KMS-11 (cell line): Measurements from ENCODE around the gene PCK2.

ENCODE experiments used
- H2AFZ ChIP-seq: fragments of 200-600 bp; sonication (generic); 2 replicates; pipeline ENCODE4 v1.6.1; 2016; ENCODE audit warnings: antibody characterized with exemption, mixed run types, low read depth
- H3K27ac ChIP-seq: fragments of 200-600 bp; sonication (generic); 2 replicates; pipeline ENCODE4 v1.6.1; 2016; ENCODE audit warnings: mild to moderate bottlenecking, mixed run types
- H3K27me3 ChIP-seq: fragments of 200-600 bp; sonication (generic); 2 replicates; pipeline ENCODE4 v1.6.1; 2017; ENCODE audit warnings: mild to moderate bottlenecking, low read depth, mixed run types, moderate library complexity; ENCODE audit not compliant: insufficient read depth
- H3K36me3 ChIP-seq: fragments of 200-600 bp; sonication (generic); 2 replicates; pipeline ENCODE4 v1.6.1; 2017; ENCODE audit warnings: mild to moderate bottlenecking, mixed run types; ENCODE audit not compliant: insufficient read depth
- H3K4me1 ChIP-seq: fragments of 200-600 bp; sonication (generic); 2 replicates; pipeline ENCODE4 v1.6.1; 2016; ENCODE audit warnings: mild to moderate bottlenecking, low read depth, mixed run types; ENCODE audit not compliant: poor library complexity, severe bottlenecking
- H3K4me2 ChIP-seq: fragments of 200-600 bp; sonication (generic); 2 replicates; pipeline ENCODE4 v1.7.0; 2016; ENCODE audit warnings: mild to moderate bottlenecking, mixed run types
- H3K4me3 ChIP-seq: fragments of 200-600 bp; sonication (generic); IDR thresholded peaks from 2 replicates; pipeline ENCODE4 v1.6.1; 2017; ENCODE audit warnings: low read depth, low read length, mixed read lengths; ENCODE audit not compliant: insufficient read depth
- H3K79me2 ChIP-seq: fragments of 200-600 bp; sonication (generic); 2 replicates; pipeline ENCODE4 v1.6.1; 2016; ENCODE audit warnings: low read depth, mixed run types; ENCODE audit not compliant: insufficient read depth
- H3K9ac ChIP-seq: fragments of 200-600 bp; sonication (generic); 2 replicates; pipeline ENCODE4 v1.6.1; 2016; ENCODE audit warnings: mild to moderate bottlenecking, mixed run types
- H4K20me1 ChIP-seq: fragments of 200-600 bp; sonication (generic); 2 replicates; pipeline ENCODE4 v1.6.1; 2016; ENCODE audit warnings: mild to moderate bottlenecking, mixed run types; ENCODE audit not compliant: insufficient read depth
- CTCF ChIP-seq: fragments of 200-600 bp; sonication (generic); conservative IDR thresholded peaks from 2 replicates; pipeline ENCODE4 v1.6.1; 2017; ENCODE audit warnings: low read depth, mild to moderate bottlenecking, antibody characterized with exemption, low read length, moderate library complexity, mixed read lengths

Gene PCK2

GRCh38 chr14:24092110-24092504 is 2.0 kb upstream of the PCK2 start:
- Histone ChIP-seq H3K9ac (no peak overlapping the region), H3K4me1 (peaks cover 19% of the 10 kb centered on the region), H3K36me3 (no peaks in the 10 kb centered on the region), H4K20me1 (no peaks in the 10 kb centered on the region), H3K27me3 (no peaks in the 10 kb centered on the region), H3K4me3 (no peak overlapping the region), H3K4me2 (no peak overlapping the region), H3K79me2 (peaks cover 8% of the 10 kb centered on the region; the same call in 1 of the 2 replicates), H3K27ac (no peak overlapping the region), H2AFZ (no peak overlapping the region)
- TF ChIP-seq CTCF, result no peak

- peaks cover 8% of the 10 kb centered on the region; the same call in 1 of the 2 replicates for H3K79me2 ChIP-seq
- peaks cover 19% of the 10 kb centered on the region for H3K4me1 ChIP-seq
- H3K27me3 ChIP-seq, result no peaks in the 10 kb centered on the region
- H3K27ac ChIP-seq, result no peak overlapping the region
- no peak overlapping the region for H3K4me2 ChIP-seq
- no peaks in the 10 kb centered on the region for H4K20me1 ChIP-seq
- no peaks in the 10 kb centered on the region for H3K36me3 ChIP-seq
- H3K4me3 ChIP-seq, result no peak overlapping the region
- TF ChIP-seq CTCF, result no peak
- no peak overlapping the region for H2AFZ ChIP-seq
- H3K9ac ChIP-seq, result no peak overlapping the region
Measured at GRCh38 chr14:24092505-24093206, 1.5 kb upstream of the PCK2 start.

DNA sequence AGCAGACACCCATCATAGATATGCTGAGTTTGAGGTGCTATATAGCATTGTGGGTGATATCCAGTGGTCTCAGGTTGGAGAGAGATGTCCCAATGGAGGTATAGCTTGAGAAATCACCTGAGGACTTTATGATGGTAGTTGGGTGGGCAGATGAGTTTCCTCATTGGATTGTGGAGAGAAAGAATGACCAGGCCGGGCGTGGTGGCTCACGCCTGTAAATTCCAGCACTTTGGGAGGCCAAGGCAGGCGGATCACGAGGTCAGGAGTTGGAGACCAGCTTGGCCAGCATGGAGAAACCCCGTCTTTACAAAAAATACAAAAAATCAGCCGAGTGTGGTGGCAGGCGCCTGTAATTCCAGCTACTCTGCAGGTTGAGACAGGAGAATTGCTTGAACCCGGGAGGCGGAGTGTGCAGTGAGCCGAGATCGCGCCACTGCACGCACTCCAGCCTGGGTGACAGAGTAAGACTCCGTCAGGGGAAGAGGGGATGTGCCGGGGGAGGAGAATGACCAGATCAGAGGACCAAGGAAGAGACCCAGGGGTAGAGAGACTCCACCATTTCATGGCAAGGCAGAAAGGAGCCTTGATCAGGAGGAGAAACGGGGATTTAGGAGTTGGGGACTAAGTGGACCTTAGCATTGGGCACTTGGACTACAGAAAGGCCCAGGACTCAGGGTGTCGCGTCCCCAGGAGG is 757 bp upstream of the PCK2 start:
- H3K27me3 ChIP-seq, result no peaks in the 10 kb centered on the region
- no peak overlapping the region for H3K27ac ChIP-seq
- H3K4me3 ChIP-seq, result no peak overlapping the region
- peak overlapping the region; percentile 25; the same call in 1 of the 2 replicates for H3K4me2 ChIP-seq
- peaks cover 19% of the 10 kb centered on the region for H3K4me1 ChIP-seq
- peak overlapping the region; percentile 78; the same call in 1 of the 2 replicates for H3K9ac ChIP-seq
- peaks cover 8% of the 10 kb centered on the region; the same call in 1 of the 2 replicates for H3K79me2 ChIP-seq
- no peak for TF ChIP-seq CTCF
- H2AFZ ChIP-seq, result peak overlapping the region; percentile 71; the same call in 1 of the 2 replicates
- no peaks in the 10 kb centered on the region for H3K36me3 ChIP-seq
- no peaks in the 10 kb centered on the region for H4K20me1 ChIP-seq

DNA sequence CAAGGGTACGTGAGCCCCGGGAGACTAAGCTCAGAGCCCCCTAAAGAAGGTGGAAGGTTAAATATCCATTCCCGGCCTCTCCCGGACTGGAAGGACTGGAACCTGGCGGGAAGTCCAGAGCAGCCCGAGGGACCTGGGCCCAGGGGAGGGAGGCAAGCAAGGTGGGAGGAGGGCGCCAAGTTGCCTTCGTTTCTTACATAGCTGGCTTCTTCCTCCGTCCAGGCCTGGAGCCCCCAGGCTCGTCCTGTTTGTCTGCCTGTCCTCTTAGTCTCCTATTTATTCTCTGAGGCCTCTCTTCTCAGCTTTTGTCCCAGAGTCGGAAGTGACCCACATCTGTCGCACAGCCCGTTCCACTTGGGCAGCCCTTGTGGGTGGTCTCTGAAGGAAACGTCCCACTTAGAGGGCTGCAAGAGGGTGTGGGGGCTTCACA is 745 bp downstream of the PCK2 start:
- no peaks in the 10 kb centered on the region for H4K20me1 ChIP-seq
- H3K4me2 ChIP-seq, result peak overlapping the region; percentile 82
- no peaks in the 10 kb centered on the region for H3K36me3 ChIP-seq
- H3K27me3 ChIP-seq, result no peaks in the 10 kb centered on the region
- H3K9ac ChIP-seq, result peak overlapping the region; percentile 78
- TF ChIP-seq CTCF, result no peak
- H3K4me1 ChIP-seq, result peaks cover 15% of the 10 kb centered on the region
- H3K4me3 ChIP-seq, result no peak overlapping the region
- H3K27ac ChIP-seq, result peak overlapping the region; percentile 57
- H3K79me2 ChIP-seq, result peaks cover 8% of the 10 kb centered on the region; the same call in 1 of the 2 replicates
- H2AFZ ChIP-seq, result peak overlapping the region; percentile 71
